GM12878 (cell line): ENCODE data around the gene DALRD3.

Experiments used
- FOS ChIP-seq: IDR thresholded peaks from 3 replicates; pipeline ENCODE4 v1.6.1; 2011; ENCODE audit warnings: borderline replicate concordance; ENCODE audit not compliant: insufficient read length; ENCODE audit errors: extremely low read depth
- ZBED1 ChIP-seq: IDR thresholded peaks from 2 replicates; pipeline ENCODE4 v1.6.1; 2016; ENCODE audit warnings: borderline replicate concordance
- TF ChIP-seq, protein P1 (sequence below): fragments of 150-350 bp; IDR thresholded peaks from 2 replicates; pipeline ENCODE4 v1.6.1; 2016; ENCODE audit warnings: low read depth, low read length

- TF ChIP-seq, protein P1, sequence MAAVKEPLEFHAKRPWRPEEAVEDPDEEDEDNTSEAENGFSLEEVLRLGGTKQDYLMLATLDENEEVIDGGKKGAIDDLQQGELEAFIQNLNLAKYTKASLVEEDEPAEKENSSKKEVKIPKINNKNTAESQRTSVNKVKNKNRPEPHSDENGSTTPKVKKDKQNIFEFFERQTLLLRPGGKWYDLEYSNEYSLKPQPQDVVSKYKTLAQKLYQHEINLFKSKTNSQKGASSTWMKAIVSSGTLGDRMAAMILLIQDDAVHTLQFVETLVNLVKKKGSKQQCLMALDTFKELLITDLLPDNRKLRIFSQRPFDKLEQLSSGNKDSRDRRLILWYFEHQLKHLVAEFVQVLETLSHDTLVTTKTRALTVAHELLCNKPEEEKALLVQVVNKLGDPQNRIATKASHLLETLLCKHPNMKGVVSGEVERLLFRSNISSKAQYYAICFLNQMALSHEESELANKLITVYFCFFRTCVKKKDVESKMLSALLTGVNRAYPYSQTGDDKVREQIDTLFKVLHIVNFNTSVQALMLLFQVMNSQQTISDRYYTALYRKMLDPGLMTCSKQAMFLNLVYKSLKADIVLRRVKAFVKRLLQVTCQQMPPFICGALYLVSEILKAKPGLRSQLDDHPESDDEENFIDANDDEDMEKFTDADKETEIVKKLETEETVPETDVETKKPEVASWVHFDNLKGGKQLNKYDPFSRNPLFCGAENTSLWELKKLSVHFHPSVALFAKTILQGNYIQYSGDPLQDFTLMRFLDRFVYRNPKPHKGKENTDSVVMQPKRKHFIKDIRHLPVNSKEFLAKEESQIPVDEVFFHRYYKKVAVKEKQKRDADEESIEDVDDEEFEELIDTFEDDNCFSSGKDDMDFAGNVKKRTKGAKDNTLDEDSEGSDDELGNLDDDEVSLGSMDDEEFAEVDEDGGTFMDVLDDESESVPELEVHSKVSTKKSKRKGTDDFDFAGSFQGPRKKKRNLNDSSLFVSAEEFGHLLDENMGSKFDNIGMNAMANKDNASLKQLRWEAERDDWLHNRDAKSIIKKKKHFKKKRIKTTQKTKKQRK: no peak
- TF ChIP-seq ZBED1 (no peak), FOS (no peak)
Observed at GRCh38 chr3:48996640-48997039, 21.7 kb downstream of the DALRD3 start.
